ENCODE data around the gene PLEKHA5.

PLEKHA5 gene

DNA sequence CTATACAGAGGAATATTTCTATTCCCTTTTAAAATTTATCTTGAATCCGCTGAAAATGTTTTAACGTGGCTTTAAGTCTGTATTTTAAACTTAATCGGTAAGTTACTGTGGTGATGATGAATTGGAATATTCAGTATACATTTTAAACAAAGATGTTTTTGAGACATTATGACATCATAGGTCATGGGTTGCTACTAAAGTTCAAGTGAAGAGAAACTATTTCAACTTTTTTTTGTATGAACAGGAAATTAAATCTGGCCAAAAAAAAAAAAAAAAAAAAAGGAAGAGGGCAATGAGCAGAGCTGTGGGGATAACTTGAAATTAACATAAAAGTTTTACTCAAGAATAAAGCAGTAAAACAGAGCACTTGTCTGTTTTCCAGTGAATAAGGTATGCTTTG is 109.0 kb downstream of the PLEKHA5 start:
- DNase-seq (ENCODE audit: low read depth) = no peak
- H3K4me3 ChIP-seq (ENCODE audit: low read depth, low read length) = no peak overlapping the region
- TF ChIP-seq, protein P1, sequence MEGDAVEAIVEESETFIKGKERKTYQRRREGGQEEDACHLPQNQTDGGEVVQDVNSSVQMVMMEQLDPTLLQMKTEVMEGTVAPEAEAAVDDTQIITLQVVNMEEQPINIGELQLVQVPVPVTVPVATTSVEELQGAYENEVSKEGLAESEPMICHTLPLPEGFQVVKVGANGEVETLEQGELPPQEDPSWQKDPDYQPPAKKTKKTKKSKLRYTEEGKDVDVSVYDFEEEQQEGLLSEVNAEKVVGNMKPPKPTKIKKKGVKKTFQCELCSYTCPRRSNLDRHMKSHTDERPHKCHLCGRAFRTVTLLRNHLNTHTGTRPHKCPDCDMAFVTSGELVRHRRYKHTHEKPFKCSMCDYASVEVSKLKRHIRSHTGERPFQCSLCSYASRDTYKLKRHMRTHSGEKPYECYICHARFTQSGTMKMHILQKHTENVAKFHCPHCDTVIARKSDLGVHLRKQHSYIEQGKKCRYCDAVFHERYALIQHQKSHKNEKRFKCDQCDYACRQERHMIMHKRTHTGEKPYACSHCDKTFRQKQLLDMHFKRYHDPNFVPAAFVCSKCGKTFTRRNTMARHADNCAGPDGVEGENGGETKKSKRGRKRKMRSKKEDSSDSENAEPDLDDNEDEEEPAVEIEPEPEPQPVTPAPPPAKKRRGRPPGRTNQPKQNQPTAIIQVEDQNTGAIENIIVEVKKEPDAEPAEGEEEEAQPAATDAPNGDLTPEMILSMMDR (IDR thresholded peaks at IDR 0.05; ENCODE audit: low read depth, low read length, missing control alignments) = no peak
- in situ Hi-C loops (cut with HindIII; ENCODE audit: low sequenced_read_pairs) = no loop called here

DNA sequence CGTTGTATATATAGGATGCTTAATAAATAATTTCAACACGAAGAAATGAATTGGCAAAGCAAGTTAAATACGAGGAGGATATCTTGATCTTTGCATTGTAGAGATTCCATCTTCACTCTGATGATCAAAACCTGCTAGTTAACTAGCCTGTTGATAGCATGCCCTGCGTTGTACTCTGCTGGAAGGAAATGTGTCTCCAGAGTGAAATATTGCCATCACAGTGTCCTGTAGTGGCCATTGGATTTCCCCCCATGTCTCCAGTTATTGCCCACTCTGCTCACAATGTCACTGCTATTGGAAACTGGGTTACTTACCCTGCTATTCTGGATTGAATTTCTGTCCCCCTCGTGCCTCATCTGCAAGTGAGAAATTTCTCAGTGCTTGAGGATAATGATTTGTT is 109.6 kb downstream of the PLEKHA5 start:
- in situ Hi-C loops (cut with HindIII; ENCODE audit: low sequenced_read_pairs) = no loop called here
- H3K4me3 ChIP-seq (ENCODE audit: low read depth, low read length) = no peak overlapping the region
- TF ChIP-seq, protein P1 (IDR thresholded peaks at IDR 0.05; ENCODE audit: low read depth, low read length, missing control alignments) = no peak
- no peak for DNase-seq (ENCODE audit: low read depth)

- TF ChIP-seq, protein P1 (IDR thresholded peaks at IDR 0.05; ENCODE audit: low read depth, low read length, missing control alignments) = no peak
- in situ Hi-C loops (cut with HindIII; ENCODE audit: low sequenced_read_pairs) = loop anchor here (5.0 kb wide), 1 partner anchor 53 kb away; no protein-coding TSS in a partner anchor
- peak; percentile 63 for DNase-seq (ENCODE audit: low read depth)
- no peak overlapping the region for H3K4me3 ChIP-seq (ENCODE audit: low read depth, low read length)
These were observed 110.2 kb downstream of the PLEKHA5 start for GRCh38 chr12:19239616-19240234.

- no peak overlapping the region for H3K4me3 ChIP-seq (ENCODE audit: low read depth, low read length)
- DNase-seq (ENCODE audit: low read depth) = no peak
- in situ Hi-C loops (cut with HindIII; ENCODE audit: low sequenced_read_pairs) = loop anchor here (5.0 kb wide), 1 partner anchor 50 kb away; no protein-coding TSS in a partner anchor
- TF ChIP-seq, protein P1 (IDR thresholded peaks at IDR 0.05; ENCODE audit: low read depth, low read length, missing control alignments) = no peak
These were observed 113.0 kb downstream of the PLEKHA5 start for GRCh38 chr12:19242581-19242980.

- TF ChIP-seq, protein P1 (IDR thresholded peaks at IDR 0.05; ENCODE audit: low read depth, low read length, missing control alignments) = no peak
- no peak for DNase-seq (ENCODE audit: low read depth)
- in situ Hi-C loops (cut with HindIII; ENCODE audit: low sequenced_read_pairs) = loop anchor here (5.0 kb wide), 1 partner anchor 49 kb away; no protein-coding TSS in a partner anchor
- H3K4me3 ChIP-seq (ENCODE audit: low read depth, low read length) = no peak overlapping the region
These were observed 114.0 kb downstream of the PLEKHA5 start for GRCh38 chr12:19243551-19243950.

- in situ Hi-C loops (cut with HindIII; ENCODE audit: low sequenced_read_pairs) = loop anchor here (5.0 kb wide), 1 partner anchor 48 kb away; no protein-coding TSS in a partner anchor
- H3K4me3 ChIP-seq (ENCODE audit: low read depth, low read length) = no peak overlapping the region
- TF ChIP-seq, protein P1 (IDR thresholded peaks at IDR 0.05; ENCODE audit: low read depth, low read length, missing control alignments) = no peak
- no peak for DNase-seq (ENCODE audit: low read depth)
These were observed 114.8 kb downstream of the PLEKHA5 start for GRCh38 chr12:19244312-19244711.

Measured in astrocyte of the cerebellum (primary cell).